GM12801 (cell line): ENCODE measurements around the gene TBC1D22A.

ENCODE experiments used
- TF ChIP-seq, protein P1 (sequence below): IDR thresholded peaks from one replicate; pipeline ENCODE4 v1.5.1; 2011; ENCODE audit warnings: control low read depth; ENCODE audit not compliant: insufficient read length; ENCODE audit errors: extremely low read depth

Gene TBC1D22A

DNA sequence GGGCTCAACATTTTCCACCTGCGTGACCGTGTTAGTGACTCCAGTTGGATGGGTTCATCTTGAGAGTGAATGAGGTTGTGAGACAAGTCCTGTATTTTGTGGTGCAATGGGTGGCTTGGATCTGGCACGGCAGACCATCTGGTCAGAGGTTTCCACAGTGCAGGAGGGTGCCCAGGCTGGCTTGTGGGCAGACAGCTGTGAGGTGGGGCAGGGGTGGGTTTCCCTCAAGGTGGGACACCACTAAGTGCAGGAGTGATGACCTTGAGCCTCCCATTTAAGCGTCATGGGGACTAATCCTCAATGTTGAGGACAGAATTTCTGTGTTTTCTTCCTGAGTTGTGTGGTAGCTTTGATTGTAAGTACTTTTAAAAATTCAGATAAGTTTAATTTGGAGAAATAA is 220.6 kb downstream of the TBC1D22A start:
- TF ChIP-seq, protein P1, sequence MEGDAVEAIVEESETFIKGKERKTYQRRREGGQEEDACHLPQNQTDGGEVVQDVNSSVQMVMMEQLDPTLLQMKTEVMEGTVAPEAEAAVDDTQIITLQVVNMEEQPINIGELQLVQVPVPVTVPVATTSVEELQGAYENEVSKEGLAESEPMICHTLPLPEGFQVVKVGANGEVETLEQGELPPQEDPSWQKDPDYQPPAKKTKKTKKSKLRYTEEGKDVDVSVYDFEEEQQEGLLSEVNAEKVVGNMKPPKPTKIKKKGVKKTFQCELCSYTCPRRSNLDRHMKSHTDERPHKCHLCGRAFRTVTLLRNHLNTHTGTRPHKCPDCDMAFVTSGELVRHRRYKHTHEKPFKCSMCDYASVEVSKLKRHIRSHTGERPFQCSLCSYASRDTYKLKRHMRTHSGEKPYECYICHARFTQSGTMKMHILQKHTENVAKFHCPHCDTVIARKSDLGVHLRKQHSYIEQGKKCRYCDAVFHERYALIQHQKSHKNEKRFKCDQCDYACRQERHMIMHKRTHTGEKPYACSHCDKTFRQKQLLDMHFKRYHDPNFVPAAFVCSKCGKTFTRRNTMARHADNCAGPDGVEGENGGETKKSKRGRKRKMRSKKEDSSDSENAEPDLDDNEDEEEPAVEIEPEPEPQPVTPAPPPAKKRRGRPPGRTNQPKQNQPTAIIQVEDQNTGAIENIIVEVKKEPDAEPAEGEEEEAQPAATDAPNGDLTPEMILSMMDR = no peak

DNA sequence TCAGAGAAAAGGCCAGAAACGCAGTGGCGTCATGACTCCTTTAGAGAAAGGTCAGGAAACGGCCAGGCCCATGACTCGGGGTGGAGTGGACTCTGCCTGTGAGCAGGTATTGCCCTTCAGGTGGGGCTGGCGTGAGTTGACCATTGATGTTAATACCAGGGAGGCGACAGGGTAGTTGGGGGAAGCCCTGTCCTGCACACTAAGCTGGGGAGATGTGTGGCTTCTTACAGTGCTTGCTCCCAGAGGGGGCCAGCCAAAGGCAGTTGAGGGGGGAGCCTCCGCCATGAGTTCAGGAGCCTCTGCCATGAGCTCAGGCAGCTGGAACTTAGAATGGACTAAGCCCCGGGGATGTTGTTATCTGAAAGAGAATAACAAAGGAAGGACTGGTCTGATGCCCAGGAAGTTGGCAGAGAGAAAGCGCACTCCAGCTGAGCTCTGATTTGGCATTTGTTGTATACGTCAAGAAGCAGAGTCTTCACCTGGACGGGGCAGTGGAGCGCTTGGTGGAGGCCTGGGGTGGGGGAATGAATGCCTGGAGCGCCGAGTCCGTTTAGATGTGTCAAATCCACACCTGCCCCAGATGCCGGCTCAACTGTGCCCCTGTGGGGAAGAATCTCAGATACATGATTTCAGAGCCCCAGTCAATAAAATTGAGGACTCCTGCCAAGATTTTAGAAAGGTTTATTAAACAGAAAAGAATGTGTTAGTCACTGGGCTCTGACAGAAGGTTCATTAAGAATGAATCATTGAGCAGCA is 222.5 kb downstream of the TBC1D22A start:
- TF ChIP-seq, protein P1 = no peak

DNA sequence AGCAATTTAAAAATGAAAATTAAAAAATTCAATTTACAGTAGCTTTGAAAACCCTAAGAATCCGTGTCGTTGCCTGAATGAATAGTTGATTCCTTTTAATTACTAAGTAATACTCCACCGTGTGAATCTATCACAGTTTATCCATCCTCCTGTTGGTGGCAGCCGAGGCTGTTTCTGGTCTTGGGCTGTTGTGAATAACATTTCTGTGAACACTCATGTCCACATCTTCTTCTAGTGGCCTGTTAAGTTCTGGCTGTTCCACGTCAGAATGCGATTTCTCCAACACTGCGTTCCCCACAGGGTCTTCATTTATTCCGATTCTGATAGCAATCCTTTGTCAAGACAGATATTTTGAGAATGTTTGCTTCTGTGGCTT is 223.0 kb downstream of the TBC1D22A start:
- TF ChIP-seq, protein P1 = no peak

GRCh38 chr22:46986788-46987187 is 224.3 kb downstream of the TBC1D22A start:
- TF ChIP-seq, protein P1 = no peak

- TF ChIP-seq, protein P1 = no peak
These were observed 228.6 kb downstream of the TBC1D22A start for GRCh38 chr22:46990937-46991550.

GRCh38 chr22:46991666-46992065 is 229.2 kb downstream of the TBC1D22A start:
- TF ChIP-seq, protein P1 = no peak

- TF ChIP-seq, protein P1 = no peak
These were observed 229.8 kb downstream of the TBC1D22A start for GRCh38 chr22:46992121-46992731.
